IPS-NIHi7 (cell line): ENCODE results near the gene TYW1B.
"Not testable (repeated sequence)": the region's sequence is repeated elsewhere in the genome, so short reads cannot be mapped to it uniquely, and the experiment has no call there.

Experiments
- DNase-seq: peaks from one replicate; pipeline ENCODE4 v3.0.0; 2012; ENCODE audit warnings: mixed read lengths; ENCODE audit errors: extremely low spot score

Gene TYW1B

DNA sequence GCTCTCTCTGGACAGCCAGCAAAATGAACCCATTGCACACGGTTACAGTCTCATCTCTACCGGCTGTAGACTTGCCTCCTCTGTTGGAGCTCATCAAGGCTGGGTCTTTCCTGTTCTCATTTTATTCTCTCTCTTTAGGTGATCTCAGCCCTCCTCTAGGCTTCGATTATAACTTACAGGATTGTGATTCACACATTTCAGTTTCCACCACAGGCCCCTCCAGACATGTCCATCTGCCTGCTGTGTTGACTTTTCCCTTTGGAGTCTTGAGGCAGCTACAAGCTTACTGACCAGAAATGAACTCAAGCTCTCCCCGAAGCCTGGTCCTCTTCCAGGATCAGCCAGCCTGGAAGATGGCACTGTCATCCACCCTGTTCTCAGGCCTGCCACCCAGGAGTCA lies 268.5 kb downstream of the TYW1B start:
- not testable (repeated sequence) for DNase-seq

DNA sequence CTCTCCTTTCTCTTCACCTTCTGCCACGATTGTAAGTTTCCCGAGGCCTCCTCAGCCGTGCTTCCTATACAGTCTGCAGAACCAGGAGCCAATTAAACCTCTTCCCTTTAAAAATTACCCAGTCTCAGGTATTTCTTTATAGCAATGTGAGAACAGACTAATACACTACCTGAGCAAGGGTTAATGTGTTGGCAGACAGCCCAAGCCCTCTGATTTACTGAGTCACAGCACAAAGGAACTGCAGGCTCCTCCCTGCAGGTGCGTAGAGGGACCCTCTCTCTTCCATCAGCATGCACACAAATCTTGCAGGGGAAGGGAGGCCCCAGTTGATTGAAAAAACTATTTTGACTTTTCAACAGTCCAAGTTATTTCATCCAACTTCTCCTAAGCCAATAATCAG lies 271.3 kb downstream of the TYW1B start:
- not testable (repeated sequence) for DNase-seq

DNA sequence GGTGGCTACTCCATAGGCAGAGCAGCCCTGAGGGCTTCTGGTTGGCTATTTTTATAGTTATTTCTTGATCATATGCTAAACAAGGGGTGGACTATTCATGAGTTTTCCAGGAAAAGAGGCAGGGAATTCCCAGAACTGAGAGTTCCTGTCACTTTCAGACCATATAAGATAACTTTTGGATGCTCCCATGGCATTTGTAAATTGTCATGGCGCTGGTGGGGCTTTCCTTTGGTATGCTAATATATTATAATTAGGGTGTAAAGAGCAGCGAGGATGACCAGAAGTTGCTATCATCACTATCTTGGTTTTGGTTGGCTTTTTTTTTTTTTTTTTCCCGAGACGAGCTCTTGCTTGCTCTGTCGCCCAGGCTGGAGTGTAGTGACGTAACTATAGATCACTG lies 272.8 kb downstream of the TYW1B start:
- DNase-seq = not testable (repeated sequence)

DNA sequence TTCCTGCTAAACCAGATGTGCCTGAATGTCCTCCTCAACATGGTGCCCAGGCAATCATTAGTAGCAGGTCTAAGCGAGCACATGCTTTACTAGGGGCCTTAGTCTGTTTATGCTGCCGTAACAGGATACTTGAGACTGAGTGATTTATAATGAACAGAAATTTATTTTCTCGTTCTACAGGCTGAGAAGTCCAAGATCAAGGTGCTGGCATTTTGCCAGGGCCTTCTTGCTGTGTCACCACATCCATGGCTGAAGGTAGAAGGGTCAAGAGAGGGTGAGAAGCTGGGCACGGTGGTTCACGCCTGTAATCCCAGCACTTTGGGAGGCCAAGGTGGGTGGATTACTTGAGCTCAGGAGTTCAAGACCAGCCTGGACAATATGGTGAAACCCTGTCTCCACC lies 273.6 kb downstream of the TYW1B start:
- not testable (repeated sequence) for DNase-seq

DNA sequence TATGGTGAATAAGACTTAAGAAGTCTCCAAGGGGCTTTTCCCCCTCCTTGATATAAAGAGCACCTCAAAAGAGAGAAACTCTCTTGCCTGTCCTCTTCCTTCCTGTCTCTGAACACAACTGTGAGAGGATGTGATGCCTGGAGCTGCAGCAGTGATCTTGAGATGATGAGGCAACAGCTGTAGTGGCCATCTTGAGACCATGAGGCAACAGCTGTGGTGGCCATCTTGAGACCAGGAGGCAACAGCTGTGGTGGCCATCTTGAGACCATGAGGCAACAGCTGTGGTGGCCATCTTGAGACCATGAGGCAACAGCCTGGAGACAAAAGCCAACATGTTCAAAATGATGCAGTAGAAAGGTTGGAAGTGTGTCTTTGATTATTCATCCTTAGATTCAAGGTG lies 277.5 kb downstream of the TYW1B start:
- not testable (repeated sequence) for DNase-seq

DNA sequence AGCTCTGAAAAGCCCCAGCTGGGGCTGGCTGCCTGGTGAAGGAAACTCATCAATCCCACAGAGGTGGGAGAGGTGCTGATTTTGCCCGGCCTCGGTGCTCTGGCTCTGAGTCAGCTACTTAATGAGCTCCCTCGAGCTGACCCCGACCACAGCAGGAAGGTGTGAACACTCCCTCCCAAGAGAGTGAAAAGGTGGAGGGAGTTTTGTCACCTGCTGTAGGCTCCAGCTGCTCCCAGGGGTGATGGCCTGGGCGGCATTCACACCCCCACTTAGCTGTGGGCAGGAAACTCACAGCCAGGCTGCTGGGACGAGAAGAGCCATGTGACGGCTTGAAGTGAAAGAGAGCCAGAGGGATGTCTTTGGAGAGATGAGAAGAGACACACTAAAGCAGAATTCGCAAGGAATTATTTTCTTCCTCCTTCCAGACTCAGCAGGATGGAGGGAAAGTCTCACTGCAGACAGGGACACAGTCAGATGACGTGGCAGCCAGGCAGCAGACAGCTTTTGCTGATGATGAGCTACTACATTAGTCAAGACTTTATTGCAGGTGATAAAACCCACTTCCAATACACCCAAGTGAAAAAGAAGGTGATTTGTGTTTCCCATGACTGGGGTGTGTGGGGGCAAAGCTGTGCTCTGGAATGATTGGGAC lies 281.3 kb downstream of the TYW1B start:
- peak; percentile 28 for DNase-seq

DNA sequence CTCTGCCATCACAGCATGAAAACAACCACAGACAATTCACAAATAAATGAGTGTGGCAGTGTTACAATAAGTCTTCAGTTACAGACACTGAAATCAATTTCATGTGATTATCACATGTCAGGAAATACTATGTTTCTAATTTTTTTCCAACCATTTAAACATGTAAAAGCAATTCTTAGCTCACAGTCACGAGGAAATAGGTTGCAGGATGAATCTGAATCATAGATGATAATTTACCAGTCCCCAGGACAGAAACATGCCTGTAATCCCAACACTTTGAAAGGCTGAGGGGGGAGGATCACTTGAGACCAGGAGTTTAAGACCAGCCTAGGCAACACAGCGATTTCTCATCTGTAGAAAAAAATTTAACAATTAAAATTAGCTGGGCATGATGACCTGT lies 283.5 kb downstream of the TYW1B start:
- DNase-seq = not testable (repeated sequence)

DNA sequence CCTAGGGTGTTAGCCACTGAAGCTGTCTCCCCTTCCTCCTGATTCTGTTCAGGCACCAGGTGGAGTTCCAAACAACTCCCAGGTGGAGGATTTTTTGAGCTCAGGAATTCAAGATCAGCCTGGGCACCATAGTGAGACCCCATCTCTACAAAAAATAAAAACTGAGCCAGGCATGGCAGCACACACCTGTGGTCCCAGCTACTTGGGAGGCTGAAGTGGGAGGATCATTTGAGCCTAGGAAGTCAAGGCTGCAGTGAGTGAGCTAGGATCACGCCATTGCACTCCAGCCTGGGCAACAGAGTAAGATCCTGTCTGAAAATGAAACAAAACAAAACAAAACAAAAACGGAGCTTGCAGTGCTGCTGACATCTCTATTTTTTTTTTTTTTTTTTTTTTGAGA lies 287.1 kb downstream of the TYW1B start:
- DNase-seq = no peak

DNA sequence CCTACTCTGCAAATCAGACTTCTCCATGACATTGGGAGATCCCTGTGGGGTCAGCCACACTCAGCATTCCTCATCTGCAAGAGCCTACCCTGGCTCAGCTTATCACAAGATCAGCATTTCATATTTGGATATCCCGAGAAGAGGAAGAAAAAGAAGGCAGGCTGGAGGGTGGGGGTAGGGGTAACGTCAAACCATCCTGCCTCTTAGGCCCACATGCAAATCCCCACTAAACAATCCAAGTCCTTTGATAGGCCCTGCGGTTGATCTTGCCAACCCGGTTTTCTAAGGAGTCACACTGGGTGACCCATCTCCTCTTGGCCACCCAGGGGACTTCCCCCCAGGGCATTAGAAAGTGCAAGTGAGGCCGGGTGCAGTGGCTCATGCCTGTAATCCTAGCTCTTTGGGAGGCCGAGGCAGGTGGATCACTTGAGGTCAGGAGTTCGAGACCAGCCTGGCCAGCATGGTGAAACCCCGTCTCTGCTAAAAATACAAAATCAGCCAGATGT lies 287.8 kb downstream of the TYW1B start:
- peak; percentile 16 for DNase-seq

DNA sequence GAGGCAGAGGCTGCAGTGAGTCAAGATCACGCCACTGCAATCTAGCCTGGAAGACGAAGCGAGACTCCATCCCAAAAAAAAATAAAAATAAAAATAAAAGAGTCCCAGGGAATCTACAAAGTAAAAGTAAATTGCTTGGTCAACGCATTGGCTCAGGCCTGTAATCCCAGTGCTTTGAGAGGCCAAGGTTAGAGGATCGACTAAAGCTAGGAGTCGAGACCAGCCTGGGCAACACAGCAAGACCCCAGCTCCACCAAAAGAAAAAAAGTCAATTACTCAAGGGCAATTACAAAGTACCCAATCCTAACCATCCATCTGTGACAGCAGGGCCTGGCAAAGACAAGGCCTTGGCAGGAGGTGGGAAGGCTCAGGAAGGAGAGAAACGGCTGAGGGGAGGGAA lies 288.3 kb downstream of the TYW1B start:
- DNase-seq = no peak

DNA sequence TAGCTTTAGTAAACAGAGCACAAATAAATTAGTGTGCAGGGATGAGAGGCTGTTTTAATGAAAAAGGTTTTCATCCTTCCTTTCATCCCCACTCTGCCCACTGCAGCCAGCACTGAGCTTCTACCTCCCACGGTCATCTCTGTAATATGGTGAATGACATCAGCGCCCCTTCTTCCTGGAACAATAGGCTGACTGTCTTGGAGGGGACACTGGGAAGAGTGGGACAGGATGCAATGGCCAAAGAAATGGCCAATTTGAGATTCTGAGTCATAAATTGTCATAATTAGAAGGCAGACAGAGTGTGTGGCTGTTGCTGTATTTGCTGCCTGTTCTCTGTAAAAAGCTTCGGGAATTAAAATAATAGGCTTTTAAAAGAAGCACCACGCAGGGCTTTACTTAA lies 289.1 kb downstream of the TYW1B start:
- no peak for DNase-seq

DNA sequence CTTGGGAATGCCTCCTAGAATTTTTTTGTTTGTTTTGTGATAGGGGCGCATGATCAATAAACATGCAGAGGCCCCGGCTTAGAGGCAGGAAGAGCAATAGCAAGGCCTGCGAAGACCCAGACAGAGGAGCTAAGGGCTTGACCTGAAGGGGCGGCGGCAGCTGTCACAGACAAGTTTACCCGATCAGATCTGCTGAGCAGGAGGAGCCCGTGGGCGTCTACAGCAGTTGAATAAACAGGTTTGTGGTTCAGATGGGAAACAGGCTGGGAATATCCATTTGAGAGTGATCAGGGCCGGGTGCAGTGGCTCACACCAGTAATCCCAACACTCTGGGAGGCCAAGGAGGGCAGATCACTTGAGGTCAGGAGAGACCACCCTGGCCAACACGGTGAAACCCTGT lies 289.9 kb downstream of the TYW1B start:
- peak; percentile 28 for DNase-seq

DNA sequence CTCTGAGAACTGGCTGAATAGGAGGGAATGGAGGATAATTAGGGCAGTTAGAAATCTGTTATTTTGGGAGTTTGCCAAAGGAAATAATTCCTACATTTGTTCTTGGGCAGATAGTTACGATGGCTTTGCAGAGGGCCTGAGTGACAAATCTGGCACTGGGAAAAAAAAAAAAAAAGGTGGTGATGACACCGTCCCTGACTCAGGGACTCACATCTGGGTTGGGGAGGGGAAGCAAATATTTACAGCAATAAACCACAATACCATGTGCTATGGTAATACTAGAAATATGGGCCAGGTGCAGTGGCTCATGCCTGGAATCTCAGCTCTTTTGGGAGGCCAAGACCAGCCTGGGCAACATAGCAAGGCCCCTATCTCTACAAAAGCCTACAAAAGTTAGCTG lies 292.0 kb downstream of the TYW1B start:
- not testable (repeated sequence) for DNase-seq

DNA sequence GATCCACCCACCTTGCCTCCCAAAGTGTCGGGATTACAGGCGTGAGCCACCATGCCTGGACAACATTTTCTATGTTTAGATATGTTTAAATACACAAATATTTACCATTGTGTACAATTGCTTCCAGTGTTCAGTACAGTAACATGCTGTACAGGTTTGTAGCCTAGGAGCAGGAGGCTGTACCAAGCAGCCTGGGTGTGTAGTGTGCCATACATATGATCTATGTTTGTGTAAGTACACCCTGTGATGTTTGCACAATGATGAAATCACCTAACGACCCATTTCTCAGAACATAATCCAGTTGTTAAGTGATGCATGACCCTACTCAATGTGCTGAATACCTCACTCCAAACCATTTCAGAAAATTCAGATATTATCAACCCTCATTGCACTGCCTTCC lies 297.0 kb downstream of the TYW1B start:
- not testable (repeated sequence) for DNase-seq
